ENCODE results near the gene MCUB.

The MCUB gene

GRCh38 chr4:109713500-109713899 lies 153.5 kb downstream of the MCUB start:
- H3K27ac ChIP-seq: no peak overlapping the region
- no peak overlapping the region for H3K4me3 ChIP-seq
- no peak for DNase-seq (ENCODE audit: low spot score)
- TF ChIP-seq CTCF (IDR thresholded peaks at IDR 0.05): no peak

GRCh38 chr4:109718759-109719158 lies 158.7 kb downstream of the MCUB start:
- no peak for TF ChIP-seq CTCF (IDR thresholded peaks at IDR 0.05)
- Histone ChIP-seq H3K27ac (no peak overlapping the region), H3K4me3 (no peak overlapping the region)
- no peak for DNase-seq (ENCODE audit: low spot score)

- TF ChIP-seq CTCF (IDR thresholded peaks at IDR 0.05): no peak
- Histone ChIP-seq H3K4me3 (no peak overlapping the region), H3K27ac (no peak overlapping the region)
- DNase-seq (ENCODE audit: low spot score): no peak
These were observed 159.6 kb downstream of the MCUB start for GRCh38 chr4:109719604-109720003.

- no peak for DNase-seq (ENCODE audit: low spot score)
- Histone ChIP-seq H3K4me3 (no peak overlapping the region), H3K27ac (no peak overlapping the region)
- TF ChIP-seq CTCF (IDR thresholded peaks at IDR 0.05): no peak
These were observed 161.0 kb downstream of the MCUB start for GRCh38 chr4:109721033-109721432.

- H3K27ac ChIP-seq: no peak overlapping the region
- no peak for DNase-seq (ENCODE audit: low spot score)
- TF ChIP-seq CTCF (IDR thresholded peaks at IDR 0.05): no peak
- no peak overlapping the region for H3K4me3 ChIP-seq
These were observed 162.3 kb downstream of the MCUB start for GRCh38 chr4:109722357-109722756.

- DNase-seq (ENCODE audit: low spot score): no peak
- H3K4me3 ChIP-seq: no peak overlapping the region
- no peak overlapping the region for H3K27ac ChIP-seq
- TF ChIP-seq CTCF (IDR thresholded peaks at IDR 0.05): no peak
These were observed 163.1 kb downstream of the MCUB start for GRCh38 chr4:109723110-109723509.

- no peak for DNase-seq (ENCODE audit: low spot score)
- H3K4me3 ChIP-seq: no peak overlapping the region
- H3K27ac ChIP-seq: no peak overlapping the region
- TF ChIP-seq CTCF (IDR thresholded peaks at IDR 0.05): no peak
These were observed 168.3 kb downstream of the MCUB start for GRCh38 chr4:109728385-109728784.

All from coronary artery (tissue), 2 donors.